ENCODE data around the gene TMEM221.

The TMEM221 gene

GRCh38 chr19:17423429-17424208, 24.8 kb downstream of the TMEM221 start:
- no peak for TF ChIP-seq CTCF (conservative IDR thresholded peaks at IDR 0.05; ENCODE audit: control insufficient read depth, insufficient read depth, low read depth, low read length)
- no peak for DNase-seq (ENCODE audit: low read depth)
- H3K4me3 ChIP-seq (ENCODE audit: control insufficient read depth, low read depth, low read length), result no peak overlapping the region

DNA sequence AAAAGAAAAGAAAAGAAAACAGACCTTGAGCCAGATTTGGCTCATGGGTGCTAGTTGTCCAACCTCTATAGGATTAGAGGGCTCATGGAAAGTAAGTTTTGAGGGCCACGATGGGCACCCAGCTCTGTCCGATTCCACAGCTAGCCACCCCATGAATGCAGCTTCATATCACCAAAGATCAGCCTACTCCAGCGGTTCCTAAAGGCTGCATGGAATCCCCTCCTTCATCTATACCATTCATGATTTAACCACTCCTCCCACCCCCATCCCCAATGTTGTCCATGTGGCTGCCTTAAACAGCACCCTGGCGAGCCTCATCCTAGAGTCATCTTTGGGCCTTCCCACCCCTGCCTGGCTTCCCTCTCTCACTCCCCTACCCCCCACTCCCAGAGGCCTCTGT, 26.5 kb downstream of the TMEM221 start:
- no peak for DNase-seq (ENCODE audit: low read depth)
- no peak for TF ChIP-seq CTCF (conservative IDR thresholded peaks at IDR 0.05; ENCODE audit: control insufficient read depth, insufficient read depth, low read depth, low read length)
- no peak overlapping the region for H3K4me3 ChIP-seq (ENCODE audit: control insufficient read depth, low read depth, low read length)

GRCh38 chr19:17420475-17420924, 28.0 kb downstream of the TMEM221 start:
- no peak for DNase-seq (ENCODE audit: low read depth)
- H3K4me3 ChIP-seq (ENCODE audit: control insufficient read depth, low read depth, low read length), result peak overlapping the region; percentile 78
- TF ChIP-seq CTCF (conservative IDR thresholded peaks at IDR 0.05; ENCODE audit: control insufficient read depth, insufficient read depth, low read depth, low read length), result no peak

- TF ChIP-seq CTCF (conservative IDR thresholded peaks at IDR 0.05; ENCODE audit: control insufficient read depth, insufficient read depth, low read depth, low read length), result no peak
- peak within 1 kb of the TSS; percentile 78 for H3K4me3 ChIP-seq (ENCODE audit: control insufficient read depth, low read depth, low read length)
- DNase-seq (ENCODE audit: low read depth), result peak; percentile 99
Measured at GRCh38 chr19:17419621-17420474, 28.6 kb downstream of the TMEM221 start, which contains the start of gene MVB12A. TSS of gene MVB12A (plus strand) at chr19:17420047. CDS start at chr19:17420136, 89 bp downstream.

GRCh38 chr19:17419154-17419620, 29.3 kb downstream of the TMEM221 start:
- H3K4me3 ChIP-seq (ENCODE audit: control insufficient read depth, low read depth, low read length), result peak overlapping the region; percentile 63
- DNase-seq (ENCODE audit: low read depth), result no peak
- TF ChIP-seq CTCF (conservative IDR thresholded peaks at IDR 0.05; ENCODE audit: control insufficient read depth, insufficient read depth, low read depth, low read length), result no peak

DNA sequence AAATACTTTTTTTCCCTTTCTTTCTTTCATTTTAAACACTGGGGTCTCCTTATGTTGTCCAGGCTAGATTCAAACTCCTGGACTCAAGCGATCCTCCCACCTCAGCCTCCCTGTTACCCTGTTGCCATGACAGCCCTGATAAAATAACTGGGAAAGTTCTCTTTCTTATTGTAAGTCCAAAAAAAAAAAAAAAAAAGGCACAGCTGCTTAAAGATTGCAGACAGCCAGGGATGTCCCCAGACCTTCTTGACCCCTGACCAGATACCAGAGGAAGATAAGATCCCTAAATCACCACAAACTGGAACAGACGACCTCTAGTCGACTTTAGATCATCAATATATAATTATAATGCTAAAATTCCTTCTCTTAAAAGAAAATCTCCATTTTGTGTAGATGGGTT, 29.8 kb downstream of the TMEM221 start:
- H3K4me3 ChIP-seq (ENCODE audit: control insufficient read depth, low read depth, low read length), result no peak overlapping the region
- DNase-seq (ENCODE audit: low read depth), result no peak
- TF ChIP-seq CTCF (conservative IDR thresholded peaks at IDR 0.05; ENCODE audit: control insufficient read depth, insufficient read depth, low read depth, low read length), result no peak

All from fibroblast of mammary gland (primary cell).